Stimulated activated CD8-positive, alpha-beta memory T cell treated with anti-CD3 and anti-CD28 coated beads, Interleukin-4, amount 100 ng/mL, for 1 hour (primary cell): ENCODE data around the gene TSSK2.
"Not testable (repeated sequence)": the region's sequence is repeated elsewhere in the genome, so short reads cannot be mapped to it uniquely, and the experiment has no call there.

Experiments used
- DNase-seq, 2 donors: peaks; one replicate each; pipeline ENCODE4 v3.0.0-alpha.2; 2020; ENCODE audit warnings: low read depth in 2 of 2, low spot score in 1 of 2

TSSK2 gene

GRCh38 chr22:19130959-19131684 lies at the start of gene TSSK2:
TSSK2 (plus strand) TSS chr22:19131308; CDS start chr22:19131400, 92 bp downstream.
- DNase-seq: no peak

GRCh38 chr22:19081351-19081750 lies 49.8 kb upstream of the TSSK2 start:
- DNase-seq: no peak

- no peak for DNase-seq
Measured at GRCh38 chr22:19082101-19082500, 49.0 kb upstream of the TSSK2 start.

GRCh38 chr22:19082793-19083192 lies 48.3 kb upstream of the TSSK2 start:
- no peak for DNase-seq

GRCh38 chr22:19084126-19084525 lies 47.0 kb upstream of the TSSK2 start:
- DNase-seq: not testable (repeated sequence)

- not testable (repeated sequence) for DNase-seq
Measured at GRCh38 chr22:19084586-19084985, 46.5 kb upstream of the TSSK2 start.

- DNase-seq: no peak
Measured at GRCh38 chr22:19085233-19085718, 45.8 kb upstream of the TSSK2 start.

- DNase-seq: no peak
Measured at GRCh38 chr22:19086417-19086816, 44.7 kb upstream of the TSSK2 start.

- DNase-seq: no peak
Measured at GRCh38 chr22:19086896-19087295, 44.2 kb upstream of the TSSK2 start.

GRCh38 chr22:19088866-19089595 lies 42.1 kb upstream of the TSSK2 start:
- no peak for DNase-seq

GRCh38 chr22:19090183-19090582 lies 40.9 kb upstream of the TSSK2 start:
- no peak for DNase-seq

GRCh38 chr22:19090586-19091127 lies 40.5 kb upstream of the TSSK2 start:
- DNase-seq: no peak

- DNase-seq: no peak
Measured at GRCh38 chr22:19092725-19093124, 38.4 kb upstream of the TSSK2 start.

- DNase-seq: no peak
Measured at GRCh38 chr22:19094393-19094997, 36.6 kb upstream of the TSSK2 start.

GRCh38 chr22:19096555-19096954 lies 34.6 kb upstream of the TSSK2 start:
- no peak for DNase-seq

GRCh38 chr22:19097518-19097917 lies 33.6 kb upstream of the TSSK2 start:
- no peak for DNase-seq

GRCh38 chr22:19098157-19098556 lies 33.0 kb upstream of the TSSK2 start:
- no peak for DNase-seq

- no peak for DNase-seq
Measured at GRCh38 chr22:19103880-19104821, 27.0 kb upstream of the TSSK2 start.

GRCh38 chr22:19105456-19105855 lies 25.7 kb upstream of the TSSK2 start:
- DNase-seq: no peak
